K562 (cell line): ENCODE results near the gene CD22. TPM values are rescaled to one million over a fixed set of nuclear protein-coding genes. Genes with fewer than 3 reads are reported as not detected.

ENCODE experiments used
- MYBL2 ChIP-seq, 2 experiments: fragments of 450-650 bp in 1 of 2; sonication (generic) in 1 of 2; formaldehyde crosslinking in 1 of 2; IDR thresholded peaks; 2 replicates each; pipeline versions ENCODE4 v1.6.1 to v1.8.1; 2017 to 2022; ENCODE audit warnings: borderline replicate concordance in 1 of 2, inconsistent platforms in 1 of 2, low read depth in 1 of 2, mild to moderate bottlenecking in 1 of 2, missing genetic modification reagents in 1 of 2, moderate library complexity in 1 of 2
- NFRKB ChIP-seq: fragments of 450-650 bp; IDR thresholded peaks from 2 replicates; pipeline ENCODE4 v1.6.1; 2016; ENCODE audit warnings: low read depth
- OTX1 ChIP-seq: fragments of 450-650 bp; formaldehyde crosslinking; IDR thresholded peaks from 2 replicates; pipeline ENCODE4 v1.4.0; 2022; ENCODE audit warnings: mild to moderate bottlenecking
- SIRT6 ChIP-seq: IDR thresholded peaks from one replicate; pipeline ENCODE4 v1.6.1; 2012; ENCODE audit warnings: low read depth, mild to moderate bottlenecking, control low read depth, inconsistent platforms, low read length, moderate library complexity
- SMC3 ChIP-seq: conservative IDR thresholded peaks from 2 replicates; pipeline ENCODE4 v1.6.1; 2011; ENCODE audit warnings: low read depth, low read length, improper control_type of control experiment; ENCODE audit not compliant: insufficient read depth
- SNRNP70 ChIP-seq: fragments of 200-400 bp; formaldehyde crosslinking; optimal IDR thresholded peaks from 2 replicates; pipeline ENCODE3; 2017; ENCODE audit warnings: low read depth, low read length
- SREBF2 ChIP-seq: sonication (generic); formaldehyde crosslinking; IDR thresholded peaks from 2 replicates; pipeline ENCODE4 v1.4.0; 2020; ENCODE audit warnings: mild to moderate bottlenecking, missing genetic modification reagents
- ZNF121 ChIP-seq: sonication (generic); formaldehyde crosslinking; conservative IDR thresholded peaks from 2 replicates; pipeline ENCODE4 v1.8.0; 2022; ENCODE audit warnings: missing genetic modification reagents
- ZNF75A ChIP-seq: fragments of 450-650 bp; formaldehyde crosslinking; IDR thresholded peaks from 2 replicates; pipeline ENCODE4 v1.4.0; 2020; ENCODE audit warnings: mild to moderate bottlenecking
- polyA plus RNA-seq, 8 experiments: library from polyadenylated mRNA; depleted of rRNA in 4 of 8; stranded (reverse) in 5 of 8; unstranded in 3 of 8; fragments of >200 nt; fragmentation: Nextera tagmentation in 2 of 8; fragmentation: Illumina TruSeq in 1 of 8; extraction: Ambion mirVana in 2 of 8; extraction: Trizol in 1 of 8; gene quantifications; 2 replicates each; pipeline versions ENCODE4 v1.2.1 to v1.2.3, GENCODE V29; 2011 to 2014; ENCODE audit warnings: inconsistent platforms in 1 of 8, missing spikeins in 1 of 8
- total RNA-seq, 7 experiments: library from RNA; depleted of rRNA in 6 of 7; stranded (reverse); fragments of >200 nt in 6 of 7; fragmentation: Illumina TruSeq in 2 of 7; extraction: Trizol in 2 of 7; gene quantifications; 2 replicates each; pipeline versions ENCODE4 v1.2.1 to v1.2.3, GENCODE V29; 2011 to 2021; ENCODE audit warnings: low replicate concordance in 1 of 7
- TF ChIP-seq, protein P1 (sequence below): fragments of 450-650 bp; IDR thresholded peaks from 2 replicates; pipeline ENCODE4 v1.6.1; 2016; ENCODE audit warnings: borderline replicate concordance
- TF ChIP-seq, protein P2 (sequence below): fragments of 250-450 bp; sonication (Bioruptor Pico); IDR thresholded peaks from 2 replicates; pipeline ENCODE4 v1.4.0; 2020; ENCODE audit warnings: mild to moderate bottlenecking, moderate library complexity, borderline replicate concordance
- TF ChIP-seq, protein P3 (sequence below): sonication (generic); formaldehyde crosslinking; IDR thresholded peaks from 2 replicates; pipeline ENCODE4 v1.8.0; 2023; ENCODE audit warnings: mild to moderate bottlenecking, missing genetic modification reagents

Gene CD22
- total and polyA plus RNA-seq, 9 of the 15 experiments (the other 6 are each of a cell fraction or from before 2014, with no cell fraction given) = 0.29 to 5.0 (median 3.5) TPM

DNA sequence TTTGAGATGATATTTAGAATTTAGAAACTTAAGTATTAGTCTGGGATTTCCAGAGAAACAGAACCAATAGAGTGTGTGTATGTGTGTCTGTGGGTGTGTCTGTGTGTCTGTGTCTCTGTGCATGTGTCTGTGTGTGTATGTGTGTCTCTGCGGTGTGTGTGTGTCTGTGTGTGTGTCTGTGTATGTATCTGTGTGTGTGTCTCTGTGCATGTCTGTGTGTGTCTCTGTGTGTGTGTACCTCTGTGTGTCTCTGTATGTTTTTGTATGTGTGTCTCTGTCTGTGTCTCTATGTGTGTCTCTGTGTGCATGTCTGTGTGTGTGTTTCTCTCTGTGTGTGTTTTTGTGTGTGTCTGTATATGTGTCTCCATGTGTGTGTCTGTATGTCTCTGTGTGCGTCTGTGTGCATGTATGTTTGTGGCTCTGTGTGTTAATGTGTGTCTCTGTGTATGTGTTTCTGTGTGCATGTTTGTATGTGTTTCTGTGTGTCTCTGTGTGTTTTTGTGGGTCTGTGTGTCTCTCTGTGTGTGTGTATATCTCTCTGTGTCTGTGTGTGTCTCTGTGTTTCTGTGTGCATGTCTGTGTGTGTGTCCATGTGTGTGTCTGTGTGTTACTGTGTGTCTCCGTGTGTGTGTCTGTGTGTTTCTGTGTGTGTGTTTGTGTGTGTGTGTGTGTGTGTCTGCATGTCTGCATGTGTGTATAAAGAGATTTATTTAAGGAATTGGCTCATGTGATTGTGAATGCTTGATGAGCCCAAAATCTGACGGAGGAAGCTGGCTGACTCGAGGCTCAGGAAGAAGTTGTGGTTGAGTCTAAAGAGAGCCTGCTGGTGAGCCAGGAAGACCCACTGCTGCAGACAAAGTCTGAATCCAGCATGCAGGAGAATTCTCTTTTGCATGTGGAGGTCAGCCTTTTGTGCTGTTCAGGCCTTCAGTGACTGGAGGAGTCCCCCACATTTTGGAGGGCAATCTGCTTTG is 64.0 kb downstream of the CD22 start (continued):
- TF ChIP-seq SIRT6 = no peak
- no peak; the same call in 1 of the 2 replicates for TF ChIP-seq NFRKB
- TF ChIP-seq, protein P1, sequence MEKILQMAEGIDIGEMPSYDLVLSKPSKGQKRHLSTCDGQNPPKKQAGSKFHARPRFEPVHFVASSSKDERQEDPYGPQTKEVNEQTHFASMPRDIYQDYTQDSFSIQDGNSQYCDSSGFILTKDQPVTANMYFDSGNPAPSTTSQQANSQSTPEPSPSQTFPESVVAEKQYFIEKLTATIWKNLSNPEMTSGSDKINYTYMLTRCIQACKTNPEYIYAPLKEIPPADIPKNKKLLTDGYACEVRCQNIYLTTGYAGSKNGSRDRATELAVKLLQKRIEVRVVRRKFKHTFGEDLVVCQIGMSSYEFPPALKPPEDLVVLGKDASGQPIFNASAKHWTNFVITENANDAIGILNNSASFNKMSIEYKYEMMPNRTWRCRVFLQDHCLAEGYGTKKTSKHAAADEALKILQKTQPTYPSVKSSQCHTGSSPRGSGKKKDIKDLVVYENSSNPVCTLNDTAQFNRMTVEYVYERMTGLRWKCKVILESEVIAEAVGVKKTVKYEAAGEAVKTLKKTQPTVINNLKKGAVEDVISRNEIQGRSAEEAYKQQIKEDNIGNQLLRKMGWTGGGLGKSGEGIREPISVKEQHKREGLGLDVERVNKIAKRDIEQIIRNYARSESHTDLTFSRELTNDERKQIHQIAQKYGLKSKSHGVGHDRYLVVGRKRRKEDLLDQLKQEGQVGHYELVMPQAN = peak; percentile 70; the same call in 1 of the 2 replicates
- TF ChIP-seq, protein P2, sequence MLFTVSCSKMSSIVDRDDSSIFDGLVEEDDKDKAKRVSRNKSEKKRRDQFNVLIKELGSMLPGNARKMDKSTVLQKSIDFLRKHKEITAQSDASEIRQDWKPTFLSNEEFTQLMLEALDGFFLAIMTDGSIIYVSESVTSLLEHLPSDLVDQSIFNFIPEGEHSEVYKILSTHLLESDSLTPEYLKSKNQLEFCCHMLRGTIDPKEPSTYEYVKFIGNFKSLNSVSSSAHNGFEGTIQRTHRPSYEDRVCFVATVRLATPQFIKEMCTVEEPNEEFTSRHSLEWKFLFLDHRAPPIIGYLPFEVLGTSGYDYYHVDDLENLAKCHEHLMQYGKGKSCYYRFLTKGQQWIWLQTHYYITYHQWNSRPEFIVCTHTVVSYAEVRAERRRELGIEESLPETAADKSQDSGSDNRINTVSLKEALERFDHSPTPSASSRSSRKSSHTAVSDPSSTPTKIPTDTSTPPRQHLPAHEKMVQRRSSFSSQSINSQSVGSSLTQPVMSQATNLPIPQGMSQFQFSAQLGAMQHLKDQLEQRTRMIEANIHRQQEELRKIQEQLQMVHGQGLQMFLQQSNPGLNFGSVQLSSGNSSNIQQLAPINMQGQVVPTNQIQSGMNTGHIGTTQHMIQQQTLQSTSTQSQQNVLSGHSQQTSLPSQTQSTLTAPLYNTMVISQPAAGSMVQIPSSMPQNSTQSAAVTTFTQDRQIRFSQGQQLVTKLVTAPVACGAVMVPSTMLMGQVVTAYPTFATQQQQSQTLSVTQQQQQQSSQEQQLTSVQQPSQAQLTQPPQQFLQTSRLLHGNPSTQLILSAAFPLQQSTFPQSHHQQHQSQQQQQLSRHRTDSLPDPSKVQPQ (CRISPR knock-in tag) = no peak
- TF ChIP-seq SREBF2 (CRISPR knock-in tag) = no peak
- TF ChIP-seq SNRNP70 = no peak
- no peak for TF ChIP-seq ZNF121 (CRISPR knock-in tag)
- no peak for TF ChIP-seq ZNF75A (CRISPR knock-in tag)
- TF ChIP-seq MYBL2 (IDR thresholded peaks at IDR 0.05; ENCODE audit: low read depth) = 0 out of 2 replicates have a peak, but pooled peaks have one; percentile 30
- no peak for TF ChIP-seq MYBL2 (CRISPR knock-in tag; IDR thresholded peaks at IDR 0.05; ENCODE audit: borderline replicate concordance)
- no peak for TF ChIP-seq SMC3
- peak; percentile 86 for TF ChIP-seq OTX1
- TF ChIP-seq, protein P3, sequence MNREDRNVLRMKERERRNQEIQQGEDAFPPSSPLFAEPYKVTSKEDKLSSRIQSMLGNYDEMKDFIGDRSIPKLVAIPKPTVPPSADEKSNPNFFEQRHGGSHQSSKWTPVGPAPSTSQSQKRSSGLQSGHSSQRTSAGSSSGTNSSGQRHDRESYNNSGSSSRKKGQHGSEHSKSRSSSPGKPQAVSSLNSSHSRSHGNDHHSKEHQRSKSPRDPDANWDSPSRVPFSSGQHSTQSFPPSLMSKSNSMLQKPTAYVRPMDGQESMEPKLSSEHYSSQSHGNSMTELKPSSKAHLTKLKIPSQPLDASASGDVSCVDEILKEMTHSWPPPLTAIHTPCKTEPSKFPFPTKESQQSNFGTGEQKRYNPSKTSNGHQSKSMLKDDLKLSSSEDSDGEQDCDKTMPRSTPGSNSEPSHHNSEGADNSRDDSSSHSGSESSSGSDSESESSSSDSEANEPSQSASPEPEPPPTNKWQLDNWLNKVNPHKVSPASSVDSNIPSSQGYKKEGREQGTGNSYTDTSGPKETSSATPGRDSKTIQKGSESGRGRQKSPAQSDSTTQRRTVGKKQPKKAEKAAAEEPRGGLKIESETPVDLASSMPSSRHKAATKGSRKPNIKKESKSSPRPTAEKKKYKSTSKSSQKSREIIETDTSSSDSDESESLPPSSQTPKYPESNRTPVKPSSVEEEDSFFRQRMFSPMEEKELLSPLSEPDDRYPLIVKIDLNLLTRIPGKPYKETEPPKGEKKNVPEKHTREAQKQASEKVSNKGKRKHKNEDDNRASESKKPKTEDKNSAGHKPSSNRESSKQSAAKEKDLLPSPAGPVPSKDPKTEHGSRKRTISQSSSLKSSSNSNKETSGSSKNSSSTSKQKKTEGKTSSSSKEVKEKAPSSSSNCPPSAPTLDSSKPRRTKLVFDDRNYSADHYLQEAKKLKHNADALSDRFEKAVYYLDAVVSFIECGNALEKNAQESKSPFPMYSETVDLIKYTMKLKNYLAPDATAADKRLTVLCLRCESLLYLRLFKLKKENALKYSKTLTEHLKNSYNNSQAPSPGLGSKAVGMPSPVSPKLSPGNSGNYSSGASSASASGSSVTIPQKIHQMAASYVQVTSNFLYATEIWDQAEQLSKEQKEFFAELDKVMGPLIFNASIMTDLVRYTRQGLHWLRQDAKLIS = no peak
